Measurements from ENCODE around the gene SORT1.

GRCh38 chr1:109283748-109284600, 113.7 kb downstream of the SORT1 start:
- TF ChIP-seq CTCF (conservative IDR thresholded peaks at IDR 0.05; ENCODE audit: low read depth, low read length): no peak
- TF ChIP-seq EZH2 (IDR thresholded peaks at IDR 0.05; ENCODE audit: low read length, unreplicated experiment): no peak
